ENCODE measurements around the gene PRKAR2B. TPM values are rescaled to one million over a fixed set of nuclear protein-coding genes. Genes with fewer than 3 reads are reported as not detected.
"Not testable (repeated sequence)": the region's sequence is repeated elsewhere in the genome, so short reads cannot be mapped to it uniquely, and the experiment has no call there.

Gene PRKAR2B
- total and polyA plus RNA-seq, 9 donors = 24.2 to 84.9 (median 43.7) TPM

GRCh38 chr7:107080533-107080932 is 36.0 kb downstream of the PRKAR2B start:
- intact Hi-C loops (cut with DNase I) = no loop called here
- no peaks in the 10 kb centered on the region for H3K27me3 ChIP-seq
- WGBS, 3 donors = 90 to 94% (median 94%) methylated on average over 2 of the region's 2 CpGs
- H3K36me3 ChIP-seq = no peaks in the 10 kb centered on the region
- H3K4me1 ChIP-seq (ENCODE audit: insufficient read depth) = no peaks in the 10 kb centered on the region
- DNase-seq = no peak
- no peak overlapping the region for H3K4me3 ChIP-seq
- no peak overlapping the region for H3K27ac ChIP-seq
- no peaks in the 10 kb centered on the region for H3K9me3 ChIP-seq
- TF ChIP-seq, protein P1, sequence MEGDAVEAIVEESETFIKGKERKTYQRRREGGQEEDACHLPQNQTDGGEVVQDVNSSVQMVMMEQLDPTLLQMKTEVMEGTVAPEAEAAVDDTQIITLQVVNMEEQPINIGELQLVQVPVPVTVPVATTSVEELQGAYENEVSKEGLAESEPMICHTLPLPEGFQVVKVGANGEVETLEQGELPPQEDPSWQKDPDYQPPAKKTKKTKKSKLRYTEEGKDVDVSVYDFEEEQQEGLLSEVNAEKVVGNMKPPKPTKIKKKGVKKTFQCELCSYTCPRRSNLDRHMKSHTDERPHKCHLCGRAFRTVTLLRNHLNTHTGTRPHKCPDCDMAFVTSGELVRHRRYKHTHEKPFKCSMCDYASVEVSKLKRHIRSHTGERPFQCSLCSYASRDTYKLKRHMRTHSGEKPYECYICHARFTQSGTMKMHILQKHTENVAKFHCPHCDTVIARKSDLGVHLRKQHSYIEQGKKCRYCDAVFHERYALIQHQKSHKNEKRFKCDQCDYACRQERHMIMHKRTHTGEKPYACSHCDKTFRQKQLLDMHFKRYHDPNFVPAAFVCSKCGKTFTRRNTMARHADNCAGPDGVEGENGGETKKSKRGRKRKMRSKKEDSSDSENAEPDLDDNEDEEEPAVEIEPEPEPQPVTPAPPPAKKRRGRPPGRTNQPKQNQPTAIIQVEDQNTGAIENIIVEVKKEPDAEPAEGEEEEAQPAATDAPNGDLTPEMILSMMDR (IDR thresholded peaks at IDR 0.05) = no peak
- no peak for TF ChIP-seq POLR2A (IDR thresholded peaks at IDR 0.05)
- no peak for TF ChIP-seq EP300 (IDR thresholded peaks at IDR 0.05)

- no peaks in the 10 kb centered on the region for H3K36me3 ChIP-seq
- H3K27me3 ChIP-seq = no peaks in the 10 kb centered on the region
- H3K4me3 ChIP-seq = no peak overlapping the region
- TF ChIP-seq, protein P1 (IDR thresholded peaks at IDR 0.05) = no peak
- TF ChIP-seq EP300 (IDR thresholded peaks at IDR 0.05) (no peak), POLR2A (IDR thresholded peaks at IDR 0.05) (no peak)
- intact Hi-C loops (cut with DNase I) = no loop called here
- no peak overlapping the region for H3K27ac ChIP-seq
- no peaks in the 10 kb centered on the region for H3K9me3 ChIP-seq
- DNase-seq = no peak
- H3K4me1 ChIP-seq (ENCODE audit: insufficient read depth) = no peaks in the 10 kb centered on the region
Observed at GRCh38 chr7:107085180-107085579, 40.7 kb downstream of the PRKAR2B start.

- H3K36me3 ChIP-seq = no peaks in the 10 kb centered on the region
- TF ChIP-seq, protein P1 (IDR thresholded peaks at IDR 0.05) = no peak
- TF ChIP-seq POLR2A (IDR thresholded peaks at IDR 0.05) (no peak), EP300 (IDR thresholded peaks at IDR 0.05) (no peak)
- intact Hi-C loops (cut with DNase I) = no loop called here
Observed at GRCh38 chr7:107089627-107090026, 45.1 kb downstream of the PRKAR2B start.

GRCh38 chr7:107090457-107090856 is 46.0 kb downstream of the PRKAR2B start:
- Histone ChIP-seq H3K27ac (no peak overlapping the region), H3K4me1 (ENCODE audit: insufficient read depth) (no peaks in the 10 kb centered on the region), H3K9me3 (no peaks in the 10 kb centered on the region), H3K4me3 (no peak overlapping the region), H3K27me3 (no peaks in the 10 kb centered on the region), H3K36me3 (no peaks in the 10 kb centered on the region)
- 40 to 45% (median 45%) methylated on average over 2 of the region's 2 CpGs for WGBS, 3 donors
- no peak for TF ChIP-seq EP300 (IDR thresholded peaks at IDR 0.05)
- no peak for TF ChIP-seq POLR2A (IDR thresholded peaks at IDR 0.05)
- TF ChIP-seq, protein P1 (IDR thresholded peaks at IDR 0.05) = no peak
- intact Hi-C loops (cut with DNase I) = no loop called here
- DNase-seq = no peak

More at GRCh38 chr7:107089627-107090026, 45.1 kb downstream of the PRKAR2B start:
- no peaks in the 10 kb centered on the region for H3K27me3 ChIP-seq
- H3K9me3 ChIP-seq = no peaks in the 10 kb centered on the region
- H3K4me3 ChIP-seq = no peak overlapping the region
- H3K4me1 ChIP-seq (ENCODE audit: insufficient read depth) = no peaks in the 10 kb centered on the region
- DNase-seq = no peak
- no peak overlapping the region for H3K27ac ChIP-seq

DNA sequence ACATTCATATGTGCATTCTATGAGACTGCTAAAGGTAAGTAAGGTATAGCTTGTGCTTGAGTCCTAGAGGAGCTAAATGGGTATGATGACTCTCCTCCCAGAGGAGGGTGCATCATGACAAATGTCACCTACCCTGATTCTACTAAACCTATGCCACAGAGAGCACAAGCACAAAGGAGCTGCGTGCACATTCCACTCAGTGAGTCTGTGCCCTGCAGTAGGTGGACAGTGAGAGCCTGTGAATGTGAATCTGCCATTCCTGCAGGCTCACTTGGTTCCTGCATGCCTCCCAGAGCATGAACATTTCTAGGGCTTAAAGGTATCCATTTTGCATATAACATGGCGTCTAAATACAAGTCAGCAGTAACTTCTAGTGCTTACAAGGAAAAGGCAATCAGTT is 46.8 kb downstream of the PRKAR2B start:
- 48 to 93% (median 63%) methylated on average over 2 of the region's 2 CpGs for WGBS, 3 donors
- H3K27ac ChIP-seq = no peak overlapping the region
- H3K36me3 ChIP-seq = no peaks in the 10 kb centered on the region
- no peaks in the 10 kb centered on the region for H3K9me3 ChIP-seq
- no peak overlapping the region for H3K4me3 ChIP-seq
- TF ChIP-seq POLR2A (IDR thresholded peaks at IDR 0.05) (no peak), EP300 (IDR thresholded peaks at IDR 0.05) (no peak)
- TF ChIP-seq, protein P1 (IDR thresholded peaks at IDR 0.05) = no peak
- H3K27me3 ChIP-seq = no peaks in the 10 kb centered on the region
- no peak for DNase-seq
- intact Hi-C loops (cut with DNase I) = no loop called here
- no peaks in the 10 kb centered on the region for H3K4me1 ChIP-seq (ENCODE audit: insufficient read depth)

- H3K9me3 ChIP-seq; H3K36me3 ChIP-seq; intact Hi-C loops (cut with DNase I); H3K27ac ChIP-seq; H3K27me3 ChIP-seq; H3K4me1 ChIP-seq (ENCODE audit: insufficient read depth); H3K4me3 ChIP-seq; DNase-seq: not testable (repeated sequence)
- 96 to 99% (median 98%) methylated on average over 5 of the region's 5 CpGs for WGBS, 3 donors
Observed at GRCh38 chr7:107093671-107094070, 49.2 kb downstream of the PRKAR2B start.

DNA sequence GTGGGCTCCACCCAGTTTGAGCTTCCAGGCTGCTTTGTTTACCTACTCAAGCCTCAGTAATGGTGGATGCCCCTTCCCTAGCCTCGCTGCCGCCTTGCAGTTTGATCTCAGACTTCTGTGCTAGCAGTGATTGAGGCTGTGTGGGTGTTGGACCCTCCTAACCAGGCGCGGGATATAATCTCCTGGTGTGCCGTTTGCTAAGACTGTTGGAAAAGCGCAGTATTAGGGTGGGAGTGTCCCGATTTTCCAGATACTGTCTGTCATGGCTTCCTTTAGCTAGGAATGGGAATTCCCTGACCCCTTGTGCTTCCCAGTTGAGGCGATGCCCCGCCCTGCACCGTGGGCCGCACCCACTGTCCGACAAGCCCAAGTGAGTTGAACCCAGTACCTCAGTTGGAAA is 54.6 kb downstream of the PRKAR2B start:
- DNase-seq; intact Hi-C loops (cut with DNase I): not testable (repeated sequence)
- WGBS, 3 donors = 97 to 99% (median 97%) methylated on average over 12 of the region's 12 CpGs

More for the DNA sequence above, 54.6 kb downstream of the PRKAR2B start:
- H3K4me3 ChIP-seq; H3K4me1 ChIP-seq (ENCODE audit: insufficient read depth); H3K27me3 ChIP-seq; H3K36me3 ChIP-seq; H3K9me3 ChIP-seq; H3K27ac ChIP-seq: not testable (repeated sequence)
